Measurements from ENCODE around the gene DSCAML1.

DNA sequence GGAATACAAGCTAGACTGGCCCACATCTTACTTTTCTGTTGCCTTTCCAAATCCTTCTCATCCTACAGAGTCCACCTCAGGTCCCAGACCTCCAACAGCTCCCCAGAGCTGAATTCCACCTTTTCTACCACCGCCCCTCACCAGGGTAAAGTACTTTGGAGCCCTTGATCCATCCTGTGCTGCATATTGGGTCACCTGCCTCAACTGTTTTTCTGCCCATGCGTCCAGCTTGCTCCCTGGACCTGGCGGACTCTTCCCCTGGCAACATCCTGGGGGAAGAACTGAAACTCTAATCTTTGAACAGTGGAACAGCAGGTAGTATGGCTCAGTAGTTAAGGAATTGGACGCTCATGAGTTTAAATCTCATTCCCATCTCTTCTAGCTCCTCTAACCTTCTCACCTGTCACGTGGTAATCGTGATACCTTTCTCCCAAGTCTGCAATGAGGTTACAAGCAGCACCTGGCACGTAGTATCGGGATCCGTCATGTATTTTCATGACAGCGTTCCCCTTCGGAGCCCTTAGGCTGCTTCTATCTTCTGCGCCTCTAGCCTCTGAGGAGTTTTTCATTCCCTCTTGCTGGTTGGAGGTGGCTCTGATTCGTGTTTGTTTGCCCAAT lies 371.2 kb downstream of the DSCAML1 start:
- TF ChIP-seq, protein P1, sequence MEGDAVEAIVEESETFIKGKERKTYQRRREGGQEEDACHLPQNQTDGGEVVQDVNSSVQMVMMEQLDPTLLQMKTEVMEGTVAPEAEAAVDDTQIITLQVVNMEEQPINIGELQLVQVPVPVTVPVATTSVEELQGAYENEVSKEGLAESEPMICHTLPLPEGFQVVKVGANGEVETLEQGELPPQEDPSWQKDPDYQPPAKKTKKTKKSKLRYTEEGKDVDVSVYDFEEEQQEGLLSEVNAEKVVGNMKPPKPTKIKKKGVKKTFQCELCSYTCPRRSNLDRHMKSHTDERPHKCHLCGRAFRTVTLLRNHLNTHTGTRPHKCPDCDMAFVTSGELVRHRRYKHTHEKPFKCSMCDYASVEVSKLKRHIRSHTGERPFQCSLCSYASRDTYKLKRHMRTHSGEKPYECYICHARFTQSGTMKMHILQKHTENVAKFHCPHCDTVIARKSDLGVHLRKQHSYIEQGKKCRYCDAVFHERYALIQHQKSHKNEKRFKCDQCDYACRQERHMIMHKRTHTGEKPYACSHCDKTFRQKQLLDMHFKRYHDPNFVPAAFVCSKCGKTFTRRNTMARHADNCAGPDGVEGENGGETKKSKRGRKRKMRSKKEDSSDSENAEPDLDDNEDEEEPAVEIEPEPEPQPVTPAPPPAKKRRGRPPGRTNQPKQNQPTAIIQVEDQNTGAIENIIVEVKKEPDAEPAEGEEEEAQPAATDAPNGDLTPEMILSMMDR (IDR thresholded peaks at IDR 0.05), result no peak
- no peak for TF ChIP-seq POLR2A (IDR thresholded peaks at IDR 0.05)
